ENCODE results near the gene ZNF587B. TPM values are rescaled to one million over a fixed set of nuclear protein-coding genes. Genes with fewer than 3 reads are reported as not detected.
"Not testable (repeated sequence)": the region's sequence is repeated elsewhere in the genome, so short reads cannot be mapped to it uniquely, and the experiment has no call there.

Gene ZNF587B
- total RNA-seq, 4 donors from 2014 or later: 12.7 to 39.0 (median 19.0) TPM

DNA sequence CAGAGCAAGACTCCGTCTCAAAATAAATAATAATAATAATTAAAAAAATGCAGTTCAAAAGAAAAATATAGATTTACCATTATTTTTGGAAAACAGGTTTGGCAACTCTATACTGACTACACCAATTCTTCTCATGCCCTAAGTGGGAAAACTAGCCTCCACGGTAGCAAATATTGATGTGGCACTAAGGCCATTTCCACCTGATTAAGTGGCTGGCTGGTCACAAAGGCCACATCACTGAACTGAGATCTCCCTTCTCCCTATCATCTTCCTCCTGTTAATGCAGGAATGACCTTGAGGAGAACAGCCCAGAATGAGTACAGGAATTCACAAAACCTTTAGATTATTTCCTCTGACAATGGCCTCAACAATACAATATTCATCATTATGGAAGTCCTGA is 40.1 kb downstream of the ZNF587B start:
- TF ChIP-seq CTCF (IDR thresholded peaks at IDR 0.05): no peak
- ATAC-seq (ENCODE audit: low FRiP score) (no peak), DNase-seq (ENCODE audit: low spot score) (no peak)

GRCh38 chr19:57872450-57872849 is 42.4 kb downstream of the ZNF587B start:
- TF ChIP-seq CTCF (IDR thresholded peaks at IDR 0.05): no peak
- ATAC-seq (ENCODE audit: low FRiP score) (no peak), DNase-seq (ENCODE audit: low spot score) (no peak)

- DNase-seq (ENCODE audit: low spot score); ATAC-seq (ENCODE audit: low FRiP score): not testable (repeated sequence)
These were observed 44.0 kb downstream of the ZNF587B start for GRCh38 chr19:57873883-57874799.

- no peak for TF ChIP-seq CTCF (IDR thresholded peaks at IDR 0.05)
- DNase-seq (ENCODE audit: low spot score): no peak
- ATAC-seq (ENCODE audit: low FRiP score): no peak
These were observed 55.9 kb downstream of the ZNF587B start for GRCh38 chr19:57886046-57886445.

- no peak for TF ChIP-seq CTCF (IDR thresholded peaks at IDR 0.05)
These were observed 57.3 kb downstream of the ZNF587B start for GRCh38 chr19:57887195-57887941.

GRCh38 chr19:57888107-57888559 is 58.0 kb downstream of the ZNF587B start:
- ATAC-seq (ENCODE audit: low FRiP score) (no peak), DNase-seq (ENCODE audit: low spot score) (no peak)
- TF ChIP-seq CTCF (IDR thresholded peaks at IDR 0.05): no peak

More at GRCh38 chr19:57887195-57887941, 57.3 kb downstream of the ZNF587B start:
- DNase-seq (ENCODE audit: low spot score) (no peak), ATAC-seq (ENCODE audit: low FRiP score) (no peak)

DNA sequence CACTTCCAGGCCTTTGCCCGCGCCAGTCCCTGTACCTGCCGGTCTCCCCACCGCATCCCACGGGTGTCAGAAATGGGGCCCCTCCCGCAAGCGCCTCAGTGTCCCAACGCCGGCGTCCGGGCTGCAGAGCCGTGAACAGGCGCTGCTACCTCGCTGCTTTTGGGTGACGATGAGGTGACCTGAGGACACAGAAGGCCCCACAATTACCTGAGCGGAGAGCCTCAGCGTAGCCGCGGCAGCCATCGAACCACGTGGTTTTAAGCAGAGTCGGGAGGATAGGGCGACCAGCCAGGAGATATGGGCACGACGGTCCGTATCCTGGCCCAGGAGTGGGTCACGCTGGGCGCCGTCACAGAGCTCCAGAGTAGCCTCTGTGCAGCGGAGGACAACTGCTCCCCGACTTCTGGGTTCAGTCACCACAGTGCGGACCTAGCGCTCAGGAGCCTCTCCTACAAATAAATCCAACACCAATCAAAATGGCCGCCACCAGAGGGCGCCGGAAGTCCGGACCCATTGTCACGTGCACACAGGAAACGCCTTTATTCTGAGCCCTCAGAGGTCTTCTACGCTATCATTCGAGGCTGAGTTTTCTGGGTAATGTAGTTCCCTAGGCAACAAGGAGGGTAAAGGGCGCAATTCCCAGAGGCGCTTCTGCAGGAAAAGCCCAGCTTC is 58.6 kb downstream of the ZNF587B start, which contains the start of gene ZNF814:
Gene ZNF814 (minus strand): TSS at position 478 of the 672 bp plus-strand sequence. CDS start 235 bp downstream, at position 243.
- DNase-seq (ENCODE audit: low spot score): peak; percentile 67
- peak; percentile 91 for ATAC-seq (ENCODE audit: low FRiP score)

GRCh38 chr19:57890706-57891105 is 60.6 kb downstream of the ZNF587B start:
- not testable (repeated sequence) for ATAC-seq (ENCODE audit: low FRiP score); DNase-seq (ENCODE audit: low spot score)

More for the DNA sequence above, 58.6 kb downstream of the ZNF587B start, which contains the start of gene ZNF814:
- no peak for TF ChIP-seq CTCF (IDR thresholded peaks at IDR 0.05)

Measured in omental fat pad (tissue), 4 donors.